Measurements from ENCODE around the gene MLPH.

MLPH gene

DNA sequence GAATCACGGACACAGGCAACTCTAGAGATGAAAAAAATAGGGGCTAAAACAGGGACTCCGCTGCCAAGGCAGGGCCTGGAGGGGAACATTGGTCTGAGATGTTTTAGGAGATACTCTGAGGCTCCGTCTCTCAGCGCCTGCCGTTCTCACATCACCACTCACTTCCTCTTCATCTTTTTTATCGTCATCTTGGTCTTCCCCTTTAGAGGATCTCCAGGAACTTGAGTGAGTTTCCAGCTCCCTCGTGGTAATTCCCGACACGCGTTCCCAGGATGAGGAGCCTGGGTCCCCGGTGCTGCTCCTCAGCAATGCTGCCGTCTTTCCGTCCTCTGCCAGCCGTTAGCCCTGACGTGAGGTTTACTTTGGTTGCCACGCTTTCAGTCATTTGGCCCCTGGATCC, 16.1 kb downstream of the MLPH start:
- peaks cover 0 to 3% of the 10 kb centered on the region in 2 donors for H3K4me1 Mint-ChIP-seq (ENCODE audit: low read depth in 2 of 2)
- H3K27ac Mint-ChIP-seq = no peak overlapping the region
- H3K36me3 Mint-ChIP-seq (ENCODE audit: insufficient read depth) = no peaks in the 10 kb centered on the region
- ATAC-seq (replicated peaks) = no peak
- peaks cover 64 to 86% of the 10 kb centered on the region in 2 donors for H3K27me3 Mint-ChIP-seq
- H3K9me3 Mint-ChIP-seq = no peaks in the 10 kb centered on the region
- no peak overlapping the region for H3K4me3 Mint-ChIP-seq
- DNase-seq = no peak

DNA sequence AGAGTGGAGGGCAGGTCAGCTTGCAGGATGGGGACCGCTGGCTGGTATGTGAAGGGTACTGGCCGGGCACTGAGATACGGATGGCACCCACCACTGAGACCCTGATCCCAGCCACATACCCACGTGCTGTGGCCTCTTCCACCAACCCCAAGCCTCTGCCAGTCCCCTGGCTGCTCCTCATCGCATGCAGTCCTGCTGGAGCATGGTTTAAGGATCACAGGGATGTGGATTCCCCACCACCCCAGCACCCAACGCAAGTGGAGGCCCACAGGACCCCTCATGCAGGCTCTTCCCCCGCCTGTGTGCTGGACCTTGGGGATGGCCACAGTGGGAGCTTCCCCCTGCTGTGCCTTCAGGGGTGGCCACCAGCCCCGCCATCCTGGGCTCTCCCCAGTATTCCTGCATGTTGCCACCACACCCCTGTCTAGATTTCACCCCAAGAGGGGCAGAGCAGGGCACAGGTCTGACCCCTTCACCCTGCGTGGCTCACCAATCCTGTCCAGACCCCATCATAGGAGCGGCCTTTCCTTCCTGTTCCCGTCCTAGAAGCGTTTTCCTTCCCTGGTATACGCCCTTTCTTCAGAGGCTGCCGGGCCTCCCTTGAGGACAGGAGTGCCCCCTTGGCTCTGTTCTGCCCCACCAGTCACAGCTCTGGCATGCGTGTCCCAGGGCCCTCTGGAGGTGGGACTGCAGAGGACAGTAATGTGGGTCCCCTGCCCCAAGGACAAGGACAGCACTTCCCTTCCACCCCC, 18.3 kb downstream of the MLPH start:
- peaks cover 70 to 84% of the 10 kb centered on the region in 2 donors for H3K27me3 Mint-ChIP-seq
- peaks cover 0 to 3% of the 10 kb centered on the region in 2 donors for H3K4me1 Mint-ChIP-seq (ENCODE audit: low read depth in 2 of 2)
- ATAC-seq (replicated peaks) = no peak
- no peaks in the 10 kb centered on the region for H3K9me3 Mint-ChIP-seq
- no peaks in the 10 kb centered on the region for H3K36me3 Mint-ChIP-seq (ENCODE audit: insufficient read depth)
- no peak overlapping the region for H3K27ac Mint-ChIP-seq
- no peak for DNase-seq
- no peak overlapping the region for H3K4me3 Mint-ChIP-seq

DNA sequence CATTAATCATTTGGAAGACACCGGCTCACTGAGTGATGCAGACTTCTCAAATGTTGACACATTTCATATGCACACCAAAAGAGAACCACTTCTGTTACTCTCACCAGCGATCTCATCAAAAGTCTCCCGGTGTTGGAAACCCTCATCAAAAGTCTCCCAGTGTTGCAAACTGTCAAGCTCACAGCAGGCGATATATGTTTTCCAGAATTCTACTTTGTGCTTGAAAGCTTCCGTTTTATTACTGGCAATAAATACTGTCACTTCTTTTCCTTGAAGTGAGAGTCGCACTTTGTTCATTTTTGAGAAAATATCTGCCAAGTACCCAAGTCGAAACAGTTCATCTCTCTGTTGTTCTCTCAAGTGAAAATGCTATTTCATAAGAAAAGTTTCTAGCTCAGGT, 20.5 kb downstream of the MLPH start:
- ATAC-seq (replicated peaks) (no peak), DNase-seq (no peak)
- Mint-ChIP-seq H3K27me3 (peaks cover 62 to 74% of the 10 kb centered on the region in 2 donors), H3K36me3 (ENCODE audit: insufficient read depth) (no peaks in the 10 kb centered on the region), H3K27ac (no peak overlapping the region), H3K4me1 (ENCODE audit: low read depth in 2 of 2) (no peaks in the 10 kb centered on the region), H3K4me3 (no peak overlapping the region), H3K9me3 (no peaks in the 10 kb centered on the region)

DNA sequence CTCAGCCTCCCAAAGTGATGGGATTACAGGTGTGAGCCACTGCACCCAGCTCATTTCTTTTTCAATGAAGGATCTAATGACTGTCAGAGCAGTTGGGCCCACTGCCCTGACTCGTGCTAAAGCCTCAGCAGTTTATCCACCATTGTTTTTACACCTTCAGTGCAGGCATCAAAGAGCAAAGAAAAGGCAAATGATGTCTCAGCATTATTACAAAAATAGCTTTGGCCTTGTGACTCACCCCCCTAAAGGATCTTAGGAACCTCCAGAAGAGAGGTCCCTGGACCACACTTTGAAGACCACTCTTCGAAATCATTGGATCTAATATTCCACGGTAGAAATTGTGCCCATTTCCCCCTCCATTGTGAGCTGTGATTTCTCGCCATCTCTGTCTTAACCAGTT, 21.3 kb downstream of the MLPH start:
- Mint-ChIP-seq H3K4me3 (no peak overlapping the region), H3K27me3 (peaks cover 60 to 70% of the 10 kb centered on the region in 2 donors), H3K4me1 (ENCODE audit: low read depth in 2 of 2) (no peaks in the 10 kb centered on the region), H3K36me3 (ENCODE audit: insufficient read depth) (no peaks in the 10 kb centered on the region), H3K9me3 (no peaks in the 10 kb centered on the region), H3K27ac (peak overlapping the region in 1 of 2 donors; percentile 30)
- ATAC-seq (replicated peaks) (no peak), DNase-seq (no peak)

DNA sequence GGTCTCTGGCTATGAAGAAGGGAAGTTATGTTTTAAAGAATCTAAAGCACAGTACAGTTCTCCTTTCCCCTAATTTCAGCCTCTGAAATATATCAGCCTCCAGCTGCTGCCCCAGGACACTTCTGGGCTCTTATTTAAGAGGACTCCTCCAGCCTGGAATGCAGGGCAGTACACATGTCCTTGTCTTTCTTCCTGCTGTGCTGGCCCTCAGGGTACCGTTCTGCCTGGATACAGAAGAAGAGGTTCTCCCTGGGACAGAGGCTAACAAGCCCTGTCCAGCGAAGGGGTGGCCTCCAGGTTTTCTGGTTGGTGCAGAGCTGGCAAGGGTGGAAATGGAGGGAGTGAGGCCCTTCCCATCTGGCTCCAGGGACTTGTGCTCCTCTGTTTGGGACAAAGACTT, 22.1 kb downstream of the MLPH start:
- no peaks in the 10 kb centered on the region for H3K9me3 Mint-ChIP-seq
- ATAC-seq (replicated peaks) (no peak), DNase-seq (no peak)
- no peak overlapping the region for H3K4me3 Mint-ChIP-seq
- H3K36me3 Mint-ChIP-seq (ENCODE audit: insufficient read depth) = no peaks in the 10 kb centered on the region
- no peaks in the 10 kb centered on the region for H3K4me1 Mint-ChIP-seq (ENCODE audit: low read depth in 2 of 2)
- peak overlapping the region in 1 of 2 donors; percentile 30 for H3K27ac Mint-ChIP-seq
- H3K27me3 Mint-ChIP-seq = peaks cover 54 to 62% of the 10 kb centered on the region in 2 donors

DNA sequence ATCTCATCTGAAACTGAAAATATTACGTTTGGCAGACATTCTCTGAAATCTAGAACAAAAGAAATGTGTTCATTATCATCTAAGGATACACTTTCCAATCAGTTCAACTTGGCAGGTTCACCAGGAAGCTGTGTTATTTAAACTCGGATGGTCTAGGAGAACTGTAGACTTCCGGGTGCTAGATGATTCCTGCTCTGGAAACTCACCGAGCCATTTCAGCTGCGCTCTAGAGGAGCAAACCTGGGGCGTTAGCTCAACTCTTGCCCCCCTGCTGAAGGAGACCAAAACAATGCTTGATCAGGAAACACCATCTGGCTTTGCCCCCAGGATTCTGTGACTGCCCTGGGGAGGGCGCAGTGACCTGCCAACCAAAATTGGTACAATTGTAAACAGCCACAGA, 22.9 kb downstream of the MLPH start:
- DNase-seq = no peak
- Mint-ChIP-seq H3K27ac (no peak overlapping the region), H3K36me3 (ENCODE audit: insufficient read depth) (no peaks in the 10 kb centered on the region), H3K4me3 (no peak overlapping the region), H3K4me1 (ENCODE audit: low read depth in 2 of 2) (no peaks in the 10 kb centered on the region), H3K27me3 (peaks cover 51 to 56% of the 10 kb centered on the region in 2 donors), H3K9me3 (no peaks in the 10 kb centered on the region)
- no peak for ATAC-seq (replicated peaks)

DNA sequence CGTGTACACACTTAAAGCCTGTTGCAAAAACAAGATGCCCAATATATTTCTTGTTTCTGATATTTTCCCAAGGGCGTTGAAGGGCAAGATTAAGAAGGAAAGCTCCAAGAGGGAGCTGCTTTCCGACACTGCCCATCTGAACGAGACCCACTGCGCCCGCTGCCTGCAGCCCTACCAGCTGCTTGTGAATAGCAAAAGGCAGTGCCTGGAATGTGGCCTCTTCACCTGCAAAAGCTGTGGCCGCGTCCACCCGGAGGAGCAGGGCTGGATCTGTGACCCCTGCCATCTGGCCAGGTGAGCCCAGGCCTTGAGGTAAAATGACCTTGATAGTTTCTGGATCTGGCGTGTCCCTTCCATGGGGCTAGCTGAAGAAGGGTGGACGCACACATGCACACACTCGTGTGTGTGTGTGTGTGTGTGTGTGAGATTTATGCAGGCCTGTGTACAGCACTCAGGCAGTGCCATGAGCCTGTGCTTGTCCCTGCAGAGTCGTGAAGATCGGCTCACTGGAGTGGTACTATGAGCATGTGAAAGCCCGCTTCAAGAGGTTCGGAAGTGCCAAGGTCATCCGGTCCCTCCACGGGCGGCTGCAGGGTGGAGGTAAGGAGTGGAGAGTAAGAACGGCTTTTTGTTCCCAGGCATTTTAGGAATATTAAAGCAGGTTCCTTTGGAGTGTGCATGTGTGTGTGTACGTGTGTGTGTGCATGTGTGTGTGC, 23.6 kb downstream of the MLPH start:
- no peak overlapping the region for H3K4me3 Mint-ChIP-seq
- H3K36me3 Mint-ChIP-seq (ENCODE audit: insufficient read depth) = no peaks in the 10 kb centered on the region
- ATAC-seq (replicated peaks) = no peak
- peaks cover 43 to 48% of the 10 kb centered on the region in 2 donors for H3K27me3 Mint-ChIP-seq
- H3K9me3 Mint-ChIP-seq = no peaks in the 10 kb centered on the region
- no peaks in the 10 kb centered on the region for H3K4me1 Mint-ChIP-seq (ENCODE audit: low read depth in 2 of 2)
- H3K27ac Mint-ChIP-seq = no peak overlapping the region
- no peak for DNase-seq

DNA sequence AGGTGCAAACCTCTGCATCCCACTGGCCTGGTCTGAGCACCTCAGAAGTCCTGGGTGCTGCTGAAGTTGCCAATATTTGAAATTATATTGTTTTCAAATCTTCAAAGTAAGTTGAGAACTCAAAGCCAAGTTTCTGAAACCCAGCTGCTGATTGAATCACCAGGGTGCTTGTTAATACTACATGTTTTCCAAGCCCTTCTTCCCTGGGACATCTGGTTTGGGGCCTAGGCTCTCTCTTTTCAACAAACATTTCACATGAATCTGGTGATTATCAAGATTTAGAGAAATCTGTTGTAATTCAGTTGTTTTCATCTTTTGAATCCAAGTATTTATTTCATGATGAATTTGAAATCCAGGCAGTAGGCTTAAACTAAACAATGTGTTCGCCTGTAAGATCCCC, 24.4 kb downstream of the MLPH start:
- Mint-ChIP-seq H3K27ac (no peak overlapping the region), H3K27me3 (peaks cover 35 to 41% of the 10 kb centered on the region in 2 donors), H3K36me3 (ENCODE audit: insufficient read depth) (no peaks in the 10 kb centered on the region), H3K4me1 (ENCODE audit: low read depth in 2 of 2) (no peaks in the 10 kb centered on the region), H3K9me3 (no peaks in the 10 kb centered on the region), H3K4me3 (no peak overlapping the region)
- DNase-seq = no peak
- ATAC-seq (replicated peaks) = no peak

DNA sequence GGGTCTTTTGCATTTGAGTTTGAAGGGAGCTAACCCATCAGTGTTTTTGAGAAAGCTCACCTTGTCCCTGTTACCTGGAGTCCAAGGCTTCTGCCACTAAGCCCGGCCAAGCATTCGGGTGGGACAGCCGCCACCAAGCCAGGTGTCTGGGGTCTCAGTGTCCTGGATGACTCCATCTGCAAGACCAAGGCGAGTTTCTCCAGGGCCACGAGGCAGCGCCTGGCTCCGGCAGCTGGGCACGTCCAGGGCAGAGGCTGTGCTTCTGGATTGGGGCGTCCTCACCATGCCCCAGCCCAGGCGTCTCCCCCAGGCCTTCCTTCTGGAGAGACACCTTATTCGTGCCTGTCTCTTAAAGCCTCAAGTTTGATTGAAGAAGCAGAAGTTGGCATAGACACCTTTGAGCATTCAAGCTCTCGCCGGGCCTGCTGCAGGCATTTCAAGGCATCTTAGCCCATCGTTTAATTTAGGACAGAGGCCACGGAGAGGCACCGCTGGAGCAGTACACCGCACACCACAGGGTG, 24.9 kb downstream of the MLPH start:
- no peak for DNase-seq
- H3K4me1 Mint-ChIP-seq (ENCODE audit: low read depth in 2 of 2) = no peaks in the 10 kb centered on the region
- ATAC-seq (replicated peaks) = no peak
- no peak overlapping the region for H3K27ac Mint-ChIP-seq
- no peaks in the 10 kb centered on the region for H3K36me3 Mint-ChIP-seq (ENCODE audit: insufficient read depth)
- H3K9me3 Mint-ChIP-seq = no peaks in the 10 kb centered on the region
- no peak overlapping the region for H3K4me3 Mint-ChIP-seq
- peaks cover 32 to 37% of the 10 kb centered on the region in 2 donors for H3K27me3 Mint-ChIP-seq

DNA sequence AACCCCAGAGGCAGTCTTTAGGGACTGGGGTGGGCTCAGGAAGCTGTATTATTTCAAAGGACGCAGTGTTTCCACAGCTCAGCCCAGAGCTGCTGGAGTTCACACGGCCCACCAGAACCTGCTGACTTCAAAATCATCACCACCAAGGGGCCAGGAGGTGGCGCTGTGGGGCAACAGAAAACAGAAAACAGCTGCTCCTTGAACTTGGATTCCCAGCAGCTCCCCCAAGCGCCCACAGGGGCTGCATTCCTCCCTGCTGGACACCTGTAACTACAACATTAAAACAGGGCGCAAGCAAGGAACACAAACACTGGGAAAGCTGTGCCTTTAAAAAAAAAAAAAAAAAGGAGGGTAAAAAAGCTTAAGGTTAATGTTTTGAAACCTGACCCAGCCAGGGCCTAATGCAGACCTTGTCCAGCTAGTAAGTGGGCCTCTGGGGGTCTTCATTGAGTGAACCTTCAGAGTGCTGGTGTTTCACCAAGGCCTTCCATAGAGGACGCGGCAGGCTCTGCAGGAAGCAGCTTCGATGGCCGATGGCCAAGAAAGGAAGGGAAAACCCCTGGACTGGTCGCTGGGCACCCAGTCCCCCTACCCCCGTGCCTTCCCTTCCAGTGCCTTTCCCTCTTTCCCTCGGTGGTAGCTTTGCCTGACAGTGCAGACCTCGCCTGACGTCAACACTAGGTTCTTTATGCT, 25.9 kb downstream of the MLPH start:
- H3K9me3 Mint-ChIP-seq = no peaks in the 10 kb centered on the region
- peak; percentile 70 for ATAC-seq (replicated peaks)
- H3K27ac Mint-ChIP-seq = no peak overlapping the region
- no peak overlapping the region for H3K4me3 Mint-ChIP-seq
- no peaks in the 10 kb centered on the region for H3K4me1 Mint-ChIP-seq (ENCODE audit: low read depth in 2 of 2)
- peaks cover 24 to 30% of the 10 kb centered on the region in 2 donors for H3K27me3 Mint-ChIP-seq
- DNase-seq = peak; percentile 63 to 65 (median 64)
- H3K36me3 Mint-ChIP-seq (ENCODE audit: insufficient read depth) = no peaks in the 10 kb centered on the region

DNA sequence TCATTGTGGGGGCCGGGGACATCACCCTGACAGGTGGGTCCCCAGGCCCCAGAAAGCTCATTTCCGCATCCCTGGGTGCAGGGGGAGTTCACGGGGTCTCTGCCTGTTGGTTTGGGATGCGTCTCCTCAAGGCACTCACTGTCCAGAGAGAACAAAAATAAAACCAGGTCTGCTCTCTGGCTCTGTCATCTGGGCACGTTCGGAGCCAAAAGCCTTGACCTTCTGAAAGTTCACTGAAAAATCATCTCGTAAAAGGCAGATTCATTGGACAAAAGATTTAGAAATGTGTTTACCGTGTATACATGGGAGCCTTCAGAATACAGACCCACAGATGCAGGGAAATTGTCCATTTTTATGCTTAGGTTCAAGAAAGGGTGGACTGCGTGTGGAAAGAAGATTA, 26.6 kb downstream of the MLPH start:
- no peak overlapping the region for H3K4me3 Mint-ChIP-seq
- DNase-seq (no peak), ATAC-seq (replicated peaks) (no peak)
- no peaks in the 10 kb centered on the region for H3K4me1 Mint-ChIP-seq (ENCODE audit: low read depth in 2 of 2)
- no peak overlapping the region for H3K27ac Mint-ChIP-seq
- no peaks in the 10 kb centered on the region for H3K36me3 Mint-ChIP-seq (ENCODE audit: insufficient read depth)
- H3K9me3 Mint-ChIP-seq = no peaks in the 10 kb centered on the region
- H3K27me3 Mint-ChIP-seq = peaks cover 16 to 23% of the 10 kb centered on the region in 2 donors

DNA sequence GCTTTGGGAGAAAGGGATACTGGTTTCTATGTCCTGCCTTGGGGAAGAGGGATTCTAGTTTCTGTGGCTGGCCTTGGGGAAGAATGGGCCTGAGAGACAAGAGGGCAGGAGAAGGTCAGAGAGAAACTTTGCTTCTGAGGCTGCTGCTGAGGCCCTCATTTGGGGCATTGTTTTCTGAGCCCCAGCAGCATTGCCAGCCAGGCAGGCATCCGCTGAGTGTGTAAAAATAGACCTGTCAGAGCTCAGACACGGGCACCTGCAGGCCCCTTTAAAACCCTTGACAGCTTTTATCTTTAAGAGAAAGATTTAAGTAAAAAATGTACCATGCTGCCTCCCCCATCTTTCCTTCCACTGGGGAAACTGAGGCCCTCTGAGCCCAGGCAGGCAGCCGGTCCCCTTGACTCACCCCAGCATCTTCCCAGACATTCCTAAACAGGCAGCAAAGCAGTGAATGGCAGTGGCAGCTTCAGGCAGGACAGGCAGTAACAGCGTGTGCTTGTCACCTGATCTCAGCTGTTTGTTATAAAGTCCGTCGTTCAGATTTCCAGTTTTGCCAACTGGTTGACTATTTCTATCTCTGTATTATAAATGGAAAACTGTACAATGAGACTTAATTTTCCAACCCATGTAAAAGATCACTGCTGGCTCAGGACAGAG, 27.6 kb downstream of the MLPH start:
- H3K9me3 Mint-ChIP-seq = no peaks in the 10 kb centered on the region
- ATAC-seq (replicated peaks) (no peak), DNase-seq (no peak)
- no peaks in the 10 kb centered on the region for H3K4me1 Mint-ChIP-seq (ENCODE audit: low read depth in 2 of 2)
- no peak overlapping the region for H3K4me3 Mint-ChIP-seq
- H3K27me3 Mint-ChIP-seq = peaks cover 9 to 13% of the 10 kb centered on the region in 2 donors
- H3K36me3 Mint-ChIP-seq (ENCODE audit: insufficient read depth) = no peaks in the 10 kb centered on the region
- peak overlapping the region in 1 of 2 donors; percentile 31 for H3K27ac Mint-ChIP-seq

DNA sequence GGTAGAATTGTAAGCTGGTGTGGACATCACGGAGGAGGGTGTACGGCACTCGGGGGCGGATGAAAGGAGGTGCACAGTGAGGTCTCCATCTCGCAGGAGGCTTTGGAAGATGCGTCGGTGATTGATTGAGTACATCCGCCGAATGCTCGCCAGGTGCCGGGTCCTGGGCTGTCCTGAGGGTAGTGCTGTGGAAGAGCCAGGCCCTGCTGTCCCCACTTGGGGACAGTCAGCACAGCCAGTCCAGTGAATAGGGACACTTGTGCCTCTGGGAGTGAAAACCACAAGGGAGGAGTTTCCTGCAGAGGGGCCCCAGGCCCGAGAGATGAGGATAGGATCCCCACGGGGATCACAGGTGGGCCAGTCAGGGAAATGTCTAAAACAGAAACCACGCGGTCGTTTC, 28.1 kb downstream of the MLPH start:
- Mint-ChIP-seq H3K36me3 (ENCODE audit: insufficient read depth) (no peaks in the 10 kb centered on the region), H3K9me3 (no peaks in the 10 kb centered on the region), H3K27me3 (peaks cover 5 to 10% of the 10 kb centered on the region in 2 donors), H3K4me3 (no peak overlapping the region), H3K27ac (peak overlapping the region in 1 of 2 donors; percentile 9), H3K4me1 (ENCODE audit: low read depth in 2 of 2) (no peaks in the 10 kb centered on the region)
- DNase-seq (no peak), ATAC-seq (replicated peaks) (no peak)

Measured in effector memory CD8-positive, alpha-beta T cell (primary cell).